GM18505 (cell line): ENCODE data around the gene ITGB6.
A peak's percentile ranks its signal among the peaks of the same experiment; 100 is the strongest.

Source experiments
- ATAC-seq: cut with Tn5 transposase; IDR thresholded peaks from one replicate; pipeline ENCODE4 v1.9.1; 2021; ENCODE audit not compliant: unreplicated experiment
- POLR2A ChIP-seq: IDR thresholded peaks from 4 replicates; pipeline ENCODE4 v1.6.1; 2011; ENCODE audit warnings: borderline replicate concordance; ENCODE audit not compliant: insufficient read depth, insufficient read length; ENCODE audit errors: extremely low read depth

ITGB6 gene

DNA sequence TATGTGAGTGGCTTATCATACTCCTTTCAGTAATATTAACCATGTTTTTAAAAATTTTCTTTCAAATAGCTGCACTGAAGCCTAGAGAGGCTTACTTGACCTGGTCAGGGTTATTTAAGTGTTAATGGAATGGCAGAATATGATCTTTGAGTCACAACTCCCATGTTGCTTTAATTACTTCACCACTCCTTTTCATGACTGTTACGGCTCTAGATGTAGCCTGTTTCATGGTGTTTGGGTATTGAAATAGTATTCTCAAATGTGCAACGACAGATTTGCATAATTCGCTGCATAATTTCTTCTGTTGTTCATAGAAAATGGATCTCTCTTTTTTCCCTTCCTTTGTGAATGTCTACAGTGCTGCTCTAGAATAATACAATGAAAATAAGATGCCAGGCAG lies 86.1 kb downstream of the ITGB6 start:
- TF ChIP-seq POLR2A, result no peak
- ATAC-seq, result no peak

DNA sequence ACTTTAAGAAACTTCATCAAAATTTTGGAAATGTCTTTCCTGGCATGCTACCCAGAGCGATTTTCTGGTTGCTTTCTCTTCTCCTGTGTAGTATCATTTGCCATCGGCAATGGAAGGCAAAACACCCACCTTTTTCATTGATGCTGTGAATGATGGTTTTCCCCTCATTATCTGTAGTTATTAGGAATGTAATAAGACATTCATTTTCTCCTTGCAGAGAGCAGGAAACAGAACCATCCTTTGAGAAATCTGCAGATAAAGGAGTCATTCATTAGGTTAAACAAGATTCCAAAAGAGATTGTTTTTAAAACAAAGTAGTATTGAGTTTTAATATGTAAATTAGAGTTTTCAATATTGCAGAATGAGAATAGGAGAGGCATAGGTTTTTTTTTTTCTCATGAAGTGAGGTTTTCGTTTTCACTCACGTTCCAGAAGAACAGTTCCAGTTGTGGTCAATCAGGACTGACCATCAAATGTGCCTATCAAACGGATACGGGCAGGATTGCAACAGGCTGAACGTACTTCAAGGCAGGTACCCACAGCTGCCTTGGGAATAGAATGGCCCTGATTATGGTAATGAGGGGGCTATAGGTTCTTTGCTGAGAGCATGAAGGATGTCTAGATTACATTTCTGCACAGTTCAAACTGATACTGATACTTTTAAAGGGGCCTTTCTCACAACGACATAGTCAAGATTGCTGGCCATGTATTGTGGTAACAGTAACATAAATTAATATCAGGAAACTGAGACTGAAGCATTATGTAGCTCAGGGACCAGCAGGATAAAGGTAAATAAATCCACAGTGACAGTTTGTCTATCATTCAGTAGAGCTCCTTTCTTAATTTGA lies 87.9 kb downstream of the ITGB6 start:
- TF ChIP-seq POLR2A, result no peak
- ATAC-seq, result peak; percentile 50

DNA sequence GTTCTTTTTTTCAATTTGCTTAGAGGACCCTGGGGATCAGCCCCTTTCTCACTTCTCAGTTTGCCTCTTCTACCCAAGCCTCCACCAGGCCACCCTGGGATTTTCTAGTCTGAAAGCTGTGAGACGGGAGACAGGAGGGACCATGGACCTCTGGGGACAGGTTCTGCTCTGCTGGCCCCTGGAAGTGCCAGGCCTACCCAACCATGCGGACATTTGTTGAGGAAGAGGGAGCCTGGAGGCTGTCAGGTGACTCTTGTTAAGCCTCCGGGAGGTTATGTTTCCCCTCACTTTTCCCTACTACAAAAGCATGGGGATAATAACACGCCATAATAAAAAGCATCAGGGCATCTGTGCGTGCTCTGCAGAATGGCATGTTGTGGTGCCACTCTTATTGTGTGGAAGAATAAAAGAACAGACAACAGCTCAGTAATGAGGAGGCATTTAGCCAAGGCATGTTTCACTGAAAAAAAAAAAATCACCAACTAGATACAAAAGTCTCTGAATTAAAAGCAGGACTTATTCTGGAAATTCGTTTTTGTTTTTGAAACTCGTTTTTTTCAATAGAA lies 89.3 kb downstream of the ITGB6 start:
- no peak for TF ChIP-seq POLR2A
- ATAC-seq, result no peak

DNA sequence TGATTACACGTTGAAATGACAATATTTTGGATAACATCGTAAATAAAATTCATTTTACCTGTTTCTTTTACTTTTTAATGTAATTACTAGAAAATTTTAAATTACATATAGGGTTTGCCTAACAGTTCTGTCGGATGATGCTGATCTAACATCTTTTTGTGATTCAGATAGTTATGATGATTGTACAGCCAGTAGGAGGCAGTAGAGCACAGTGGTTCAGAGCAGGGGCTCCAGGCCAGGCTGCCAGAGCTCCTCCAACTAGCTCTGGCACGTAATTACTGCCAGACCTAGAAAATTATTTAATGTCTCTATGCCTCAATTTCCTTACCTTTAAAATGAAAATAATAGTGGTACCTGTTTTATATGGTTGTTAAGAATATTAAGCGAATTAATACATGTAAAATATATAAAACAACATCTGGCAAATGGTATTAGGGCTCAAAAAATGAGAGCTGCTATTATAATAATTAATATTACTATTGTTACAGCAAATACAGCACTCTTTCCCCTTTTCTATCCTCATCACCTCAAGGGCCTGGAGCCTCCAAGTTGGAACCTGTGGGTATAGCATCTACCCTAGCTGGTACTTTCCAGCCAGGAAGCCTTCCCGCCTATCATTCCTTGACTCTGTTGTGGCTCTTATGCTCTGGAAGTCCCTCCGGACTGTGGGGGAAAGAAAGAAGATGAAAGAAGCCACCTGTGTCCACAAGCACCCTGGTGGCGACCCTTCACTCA lies 90.0 kb downstream of the ITGB6 start:
- ATAC-seq, result peak; percentile 77
- TF ChIP-seq POLR2A, result no peak

DNA sequence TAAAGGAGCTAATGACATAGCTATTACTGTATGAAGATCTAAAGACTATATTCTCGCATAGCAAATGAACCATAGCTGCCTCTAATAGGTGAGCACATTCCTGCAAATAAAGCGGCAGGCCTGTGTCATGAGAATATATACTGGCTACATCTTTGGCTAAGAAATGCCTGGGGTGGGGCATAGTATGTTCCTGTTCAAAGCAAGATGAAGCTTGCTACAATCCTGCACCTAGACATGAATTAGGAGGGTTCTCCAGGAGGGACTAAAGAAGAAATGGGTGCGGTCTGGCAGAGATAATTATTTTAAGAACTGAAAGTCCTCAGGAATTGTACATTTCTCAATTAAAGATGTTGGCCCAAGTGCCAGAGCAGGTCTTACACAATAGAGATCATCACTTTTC lies 90.8 kb downstream of the ITGB6 start:
- ATAC-seq, result no peak
- no peak for TF ChIP-seq POLR2A

DNA sequence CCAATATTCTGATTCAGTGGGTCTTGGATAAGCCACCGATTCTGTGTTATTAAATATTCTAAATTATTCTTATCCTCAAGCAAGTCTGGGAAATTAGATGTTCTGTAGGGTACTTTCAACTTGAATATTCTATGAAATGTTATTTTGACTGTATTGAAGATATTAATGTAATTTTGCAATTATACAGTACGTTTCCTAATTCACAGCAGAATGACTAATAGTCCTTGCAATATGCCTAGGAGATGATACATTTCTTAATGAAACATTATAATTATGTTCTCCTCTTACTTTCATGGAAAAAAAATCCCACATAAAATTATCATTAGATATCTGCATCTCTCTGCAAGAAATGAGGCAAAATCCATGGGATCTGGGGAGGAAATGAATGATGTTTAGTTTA lies 91.4 kb downstream of the ITGB6 start:
- TF ChIP-seq POLR2A, result no peak
- no peak for ATAC-seq

DNA sequence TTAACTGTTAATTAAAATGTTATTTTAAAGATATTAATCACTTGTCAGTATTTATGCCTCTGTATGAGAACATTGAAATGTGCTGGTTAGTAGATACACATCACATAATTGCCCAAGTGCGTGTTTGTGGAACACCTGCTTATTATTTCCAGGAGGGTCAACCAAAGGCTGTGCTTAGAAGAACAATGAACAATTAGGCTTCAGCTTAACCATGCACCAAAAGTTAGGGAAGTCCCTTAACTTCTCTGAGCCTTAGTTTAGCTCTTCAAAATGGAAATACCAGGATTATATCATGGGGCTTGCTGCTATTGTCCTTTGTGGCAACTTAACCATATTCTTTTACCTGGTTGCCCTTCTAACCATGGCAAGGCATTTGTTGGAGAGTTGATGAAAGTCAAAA lies 94.7 kb downstream of the ITGB6 start:
- no peak for ATAC-seq
- no peak for TF ChIP-seq POLR2A

DNA sequence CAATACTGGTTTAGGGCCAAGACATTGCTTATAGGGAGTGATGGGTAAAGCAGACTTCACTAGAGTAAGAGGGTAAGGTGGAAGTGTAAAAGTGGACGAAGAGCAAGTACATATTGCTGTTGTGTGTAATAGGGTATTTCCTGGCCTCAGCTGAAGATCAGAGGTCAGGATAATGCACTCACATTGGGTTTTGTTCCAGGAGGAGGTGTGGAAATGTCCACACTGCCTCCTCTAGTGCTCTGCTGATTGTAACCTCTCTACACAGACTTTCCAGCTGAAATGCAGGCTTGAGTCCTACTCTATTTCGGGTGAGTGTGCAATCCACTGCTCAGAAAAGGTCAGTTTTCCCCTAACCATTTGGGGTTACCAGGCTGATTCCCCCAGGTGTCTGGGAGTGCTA lies 96.0 kb downstream of the ITGB6 start:
- no peak for TF ChIP-seq POLR2A
- ATAC-seq, result no peak

DNA sequence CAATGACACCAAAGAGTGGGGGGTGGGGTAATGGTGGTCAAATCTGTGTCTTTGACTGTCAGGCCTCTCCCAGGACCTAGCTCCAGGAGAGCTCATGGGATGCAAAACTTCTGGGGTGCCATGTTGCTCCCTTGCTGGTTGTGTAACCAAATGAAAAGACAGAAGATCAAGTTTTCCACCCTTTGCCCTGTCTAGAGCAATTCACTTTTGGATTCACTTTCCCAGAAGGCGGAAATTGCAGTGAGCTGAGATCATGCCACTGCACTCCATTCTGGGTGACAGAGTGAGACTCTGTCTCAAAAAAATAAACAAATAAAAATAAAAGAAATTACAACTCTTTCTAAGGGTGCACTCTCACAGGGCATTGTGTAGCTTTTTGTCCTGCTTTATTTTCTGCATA lies 102.7 kb downstream of the ITGB6 start:
- ATAC-seq, result no peak
- no peak for TF ChIP-seq POLR2A

DNA sequence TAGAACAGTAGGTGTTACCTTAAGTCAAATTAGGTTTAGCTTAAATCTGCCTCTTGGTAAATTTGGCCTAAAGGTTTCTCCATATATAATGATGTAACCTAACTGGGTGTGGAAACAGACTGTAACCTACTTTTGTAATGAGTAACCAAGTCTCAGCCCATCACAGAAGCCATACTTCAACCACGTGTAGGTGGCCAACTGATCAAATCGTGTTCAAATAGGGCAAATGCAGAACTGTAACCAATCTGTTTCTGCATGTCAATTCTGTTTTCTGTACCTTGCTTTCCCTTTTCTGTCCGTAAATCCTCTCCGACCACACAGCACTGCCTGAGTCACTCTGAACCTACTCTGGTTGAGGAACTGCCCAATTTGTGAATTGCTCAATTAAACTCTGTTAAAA lies 103.7 kb downstream of the ITGB6 start:
- no peak for ATAC-seq
- no peak for TF ChIP-seq POLR2A

DNA sequence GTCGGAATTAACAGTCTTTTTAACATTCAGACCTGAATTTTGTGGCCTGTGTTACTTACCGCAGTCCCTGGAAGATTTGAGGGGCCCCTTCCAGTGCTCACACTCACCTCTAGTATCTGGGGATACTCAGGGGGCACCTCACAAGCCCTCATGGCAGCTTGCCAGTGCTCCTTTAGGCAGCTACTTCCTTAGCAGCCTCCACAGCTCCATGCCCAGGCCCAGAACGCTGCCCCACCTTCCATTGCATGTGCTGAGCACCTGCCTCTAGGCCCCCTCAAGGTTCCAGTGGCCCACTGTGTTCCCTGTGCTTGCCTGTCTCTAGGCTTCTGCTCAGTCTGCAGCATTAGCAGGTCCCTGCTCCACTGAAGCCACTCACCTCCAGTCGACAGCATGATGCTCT lies 107.6 kb downstream of the ITGB6 start:
- ATAC-seq, result no peak
- TF ChIP-seq POLR2A, result no peak

DNA sequence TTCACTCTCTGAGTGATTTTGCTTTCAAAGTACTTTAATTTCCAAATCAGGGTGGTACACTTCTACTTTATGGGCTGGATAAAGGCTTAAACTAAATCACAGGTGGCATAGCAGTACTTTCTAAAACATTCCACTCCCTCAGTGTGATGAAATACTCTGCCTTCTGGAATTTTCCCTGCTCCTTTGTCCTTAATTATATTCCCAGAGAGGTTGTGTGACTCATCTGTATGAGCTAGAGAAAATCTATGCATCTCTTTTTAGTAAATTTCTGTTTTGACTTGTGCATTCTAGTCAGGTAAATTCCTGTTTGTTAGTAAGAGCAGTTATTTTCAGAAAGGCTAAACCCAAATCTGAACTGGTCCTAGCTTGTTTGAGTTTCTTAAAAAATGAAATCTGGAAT lies 108.7 kb downstream of the ITGB6 start:
- no peak for ATAC-seq
- TF ChIP-seq POLR2A, result no peak

DNA sequence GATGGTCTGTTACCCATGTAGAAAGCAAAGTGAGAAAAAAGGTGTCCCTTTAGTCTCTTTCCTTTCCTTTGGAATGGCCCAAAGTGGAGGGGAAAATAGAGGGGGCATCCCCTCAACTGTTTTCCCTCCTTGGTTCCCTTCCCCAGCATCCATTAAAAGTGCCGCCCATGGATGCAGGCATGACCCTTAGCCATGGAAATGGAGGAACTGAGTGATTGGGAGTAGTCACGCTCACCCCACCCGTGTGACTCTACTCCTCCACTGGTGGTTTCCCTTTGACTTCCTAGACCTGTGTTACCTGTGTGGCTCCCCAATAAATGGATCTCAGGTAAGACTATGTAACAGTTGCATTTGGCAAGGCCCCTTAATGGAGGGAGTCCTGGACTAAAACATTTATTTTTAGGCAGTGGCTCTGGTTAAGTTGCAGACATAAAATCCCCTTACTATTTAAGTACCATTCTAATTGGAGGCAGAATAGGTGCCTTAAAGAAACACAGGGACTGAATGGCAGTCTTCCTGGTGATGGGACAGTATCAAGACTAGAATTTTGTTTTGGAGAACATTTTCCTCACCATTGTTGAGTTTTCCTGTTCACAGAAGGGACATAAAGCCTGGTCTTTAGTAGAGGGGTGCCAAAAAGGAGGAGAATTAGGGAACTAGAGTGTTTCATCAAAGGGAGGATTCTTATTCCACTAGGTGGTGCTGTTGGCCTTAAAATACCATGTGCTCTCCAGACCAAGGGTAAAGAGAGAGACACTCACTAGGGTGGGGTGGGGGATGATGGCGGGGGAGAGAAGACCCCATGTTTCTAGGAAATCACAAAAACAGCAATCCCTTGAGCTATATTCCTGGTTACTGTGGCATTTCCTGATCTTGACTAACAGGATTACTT lies 112.0 kb downstream of the ITGB6 start:
- no peak for ATAC-seq
- no peak for TF ChIP-seq POLR2A
